Activated naive CD8-positive, alpha-beta T cell (primary cell): ENCODE measurements around the gene STK32C.
"Not testable (repeated sequence)": the region's sequence is repeated elsewhere in the genome, so short reads cannot be mapped to it uniquely, and the experiment has no call there.

ENCODE experiments used
- H3K27ac Mint-ChIP-seq: one replicate; pipeline ENCODE4 v1.8.0; 2021; ENCODE audit warnings: mixed read lengths
- H3K27me3 Mint-ChIP-seq: one replicate; pipeline ENCODE4 v1.8.0; 2021; ENCODE audit warnings: mixed read lengths
- H3K36me3 Mint-ChIP-seq: one replicate; pipeline ENCODE4 v1.8.0; 2021; ENCODE audit warnings: mixed read lengths
- H3K4me1 Mint-ChIP-seq: one replicate; pipeline ENCODE4 v1.8.0; 2021; ENCODE audit warnings: low read depth, mixed read lengths
- H3K4me3 Mint-ChIP-seq: one replicate; pipeline ENCODE4 v1.8.0; 2021; ENCODE audit warnings: mild to moderate bottlenecking, mixed read lengths
- H3K9me3 Mint-ChIP-seq: one replicate; pipeline ENCODE4 v1.8.0; 2021; ENCODE audit warnings: low read depth, mixed read lengths

The STK32C gene

DNA sequence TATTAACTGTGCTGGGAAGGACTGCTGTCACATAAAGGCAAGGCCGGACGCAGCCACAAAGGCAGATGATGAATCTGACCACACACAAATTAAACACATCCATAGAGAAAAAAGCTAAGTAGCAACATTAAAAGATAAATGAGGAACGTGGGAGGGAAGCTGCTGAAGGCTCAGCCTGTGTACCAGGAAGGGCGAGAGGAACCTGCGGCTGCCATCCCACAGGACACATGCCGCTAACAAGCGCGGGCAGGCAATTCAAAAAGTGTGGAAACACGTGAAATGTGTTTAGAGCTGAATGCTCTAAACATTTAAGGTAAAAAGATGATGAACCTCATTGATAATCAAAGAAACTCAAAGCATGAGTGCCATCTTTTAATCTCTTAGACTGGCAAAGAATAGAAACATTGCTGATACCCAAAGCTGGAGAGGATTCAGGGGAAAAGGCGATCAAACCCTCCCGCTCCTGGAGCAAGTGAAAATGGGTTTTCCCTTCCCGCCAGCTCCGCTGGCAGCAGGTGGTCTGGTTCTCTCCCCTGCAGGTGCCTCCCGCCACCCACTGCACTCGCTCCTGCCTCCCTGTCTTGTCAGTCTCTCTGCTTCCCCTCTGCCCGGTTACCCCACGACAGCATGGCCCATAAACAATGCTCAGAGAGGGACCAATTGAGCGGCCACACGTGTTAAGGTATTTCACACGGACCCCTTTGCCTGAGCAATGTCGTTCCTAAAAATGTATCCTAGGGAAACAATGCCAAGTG, 4.2 kb downstream of the STK32C start:
- H3K4me3 Mint-ChIP-seq = no peak overlapping the region
- peaks cover 7% of the 10 kb centered on the region for H3K4me1 Mint-ChIP-seq
- H3K27me3 Mint-ChIP-seq = no peaks in the 10 kb centered on the region
- H3K9me3 Mint-ChIP-seq = no peaks in the 10 kb centered on the region
- no peaks in the 10 kb centered on the region for H3K36me3 Mint-ChIP-seq
- no peak overlapping the region for H3K27ac Mint-ChIP-seq

DNA sequence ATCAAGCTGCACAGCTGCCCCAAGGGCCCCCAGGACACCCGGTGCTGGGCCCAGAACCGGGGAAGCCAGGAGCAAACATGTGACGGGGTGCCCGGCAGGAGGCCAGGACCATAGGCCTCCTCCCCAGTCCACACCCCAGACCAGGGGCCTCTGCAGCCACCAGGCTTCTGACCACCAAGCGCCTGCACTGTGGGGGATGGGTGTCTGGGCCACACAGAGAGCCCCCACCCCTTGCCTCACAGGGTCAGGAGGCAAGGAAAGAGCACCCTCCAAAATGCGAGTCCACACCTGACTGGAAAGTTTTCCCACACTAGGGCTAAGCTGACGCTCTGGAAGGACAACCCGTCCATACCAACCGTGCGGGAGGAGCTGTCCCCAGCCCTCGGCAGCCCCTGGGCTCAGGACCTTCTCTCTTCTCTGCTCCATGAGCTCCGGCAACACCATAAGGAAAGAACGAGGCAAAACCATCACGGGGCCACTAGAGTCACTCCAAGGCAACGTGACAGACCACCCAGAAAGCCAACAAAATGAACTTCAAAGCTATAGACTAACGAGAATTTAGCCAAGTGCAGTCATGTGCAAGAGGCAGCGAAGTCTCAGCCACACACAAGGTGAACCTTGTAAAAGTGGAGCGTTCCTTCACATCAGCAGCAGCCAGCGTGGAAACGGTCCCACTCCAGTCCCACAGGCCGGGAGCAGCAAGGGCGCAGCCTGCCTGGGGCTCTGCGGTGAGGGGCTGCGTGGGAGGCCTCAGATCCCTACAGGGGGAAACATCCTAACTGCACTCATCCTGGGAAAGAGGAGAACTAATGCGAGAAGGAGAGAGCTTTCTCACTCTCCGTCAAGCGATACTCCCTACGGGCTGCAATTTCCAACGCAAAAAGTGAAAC, 5.1 kb downstream of the STK32C start:
- no peaks in the 10 kb centered on the region for H3K27me3 Mint-ChIP-seq
- no peak overlapping the region for H3K4me3 Mint-ChIP-seq
- no peaks in the 10 kb centered on the region for H3K36me3 Mint-ChIP-seq
- H3K27ac Mint-ChIP-seq = no peak overlapping the region
- H3K9me3 Mint-ChIP-seq = no peaks in the 10 kb centered on the region
- H3K4me1 Mint-ChIP-seq = peaks cover 7% of the 10 kb centered on the region

DNA sequence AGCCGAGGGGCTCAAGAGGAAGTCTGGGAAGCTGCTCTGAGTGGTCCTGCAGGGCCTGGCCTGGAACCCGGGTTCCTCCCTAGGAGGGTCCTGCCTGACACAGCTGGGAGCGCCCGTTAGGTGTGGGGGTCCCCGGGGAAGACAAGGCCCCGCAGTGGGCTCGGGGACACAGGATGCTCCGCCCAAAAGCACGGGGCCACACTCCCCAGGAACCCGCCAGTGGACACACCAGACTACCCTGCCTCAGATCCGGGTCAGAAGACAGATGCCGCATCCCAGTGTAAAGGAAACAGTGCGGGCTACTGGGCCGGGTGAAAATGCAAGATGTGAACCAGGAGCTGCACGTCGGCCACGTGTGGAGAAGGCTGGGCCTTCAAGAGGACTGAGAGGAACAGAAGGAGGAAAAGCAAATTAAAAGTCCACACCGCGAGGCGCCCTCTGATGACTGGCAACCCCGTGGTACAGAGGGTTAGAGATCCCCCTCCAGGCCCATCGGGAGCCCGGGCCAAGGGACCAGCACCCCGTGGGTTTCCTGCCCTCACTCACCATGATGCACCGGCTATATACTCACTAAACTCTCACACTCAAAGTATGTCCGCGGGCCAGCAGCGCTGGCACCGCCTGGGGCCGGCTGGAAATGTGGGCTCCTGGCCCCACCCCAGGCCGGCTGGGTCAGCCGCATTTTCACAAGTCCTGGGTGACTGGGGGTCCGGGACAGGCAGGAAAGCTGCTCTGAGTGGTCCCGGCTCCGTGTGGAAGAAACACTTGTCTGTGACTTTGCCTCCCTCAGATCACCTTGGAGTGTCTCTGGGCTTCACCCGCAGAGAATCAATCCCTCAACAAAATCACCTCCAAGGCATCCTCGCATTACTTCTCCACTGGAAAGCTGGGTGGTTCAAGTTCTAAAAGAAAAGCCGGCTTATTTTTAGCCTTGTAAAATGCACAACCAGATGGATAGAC, 6.1 kb downstream of the STK32C start:
- Mint-ChIP-seq H3K27ac (no peak overlapping the region), H3K4me3 (no peak overlapping the region), H3K9me3 (no peaks in the 10 kb centered on the region), H3K4me1 (peaks cover 7% of the 10 kb centered on the region), H3K36me3 (no peaks in the 10 kb centered on the region), H3K27me3 (no peaks in the 10 kb centered on the region)

DNA sequence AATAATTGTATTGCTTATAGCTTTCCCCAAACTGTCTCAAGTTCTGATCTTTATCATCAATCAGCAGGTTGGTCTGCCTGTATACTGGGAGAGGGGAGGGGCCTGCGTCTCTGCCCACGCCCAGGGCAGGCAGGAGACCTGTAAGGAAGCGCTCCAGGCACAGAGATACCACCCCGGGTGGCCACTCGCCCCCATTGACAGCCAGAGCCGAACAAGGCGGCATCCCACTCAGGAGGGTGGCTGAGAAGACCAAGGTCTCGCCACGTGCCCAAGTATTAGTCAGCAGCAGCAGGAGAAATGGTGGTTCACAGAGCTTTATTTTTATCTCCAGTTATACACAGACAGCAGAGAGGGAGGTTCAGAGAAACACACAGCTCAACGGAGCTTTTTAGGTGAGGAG, 7.2 kb downstream of the STK32C start:
- Mint-ChIP-seq H3K4me3 (no peak overlapping the region), H3K27ac (no peak overlapping the region), H3K4me1 (peaks cover 4% of the 10 kb centered on the region), H3K27me3 (no peaks in the 10 kb centered on the region), H3K36me3 (no peaks in the 10 kb centered on the region), H3K9me3 (no peaks in the 10 kb centered on the region)

DNA sequence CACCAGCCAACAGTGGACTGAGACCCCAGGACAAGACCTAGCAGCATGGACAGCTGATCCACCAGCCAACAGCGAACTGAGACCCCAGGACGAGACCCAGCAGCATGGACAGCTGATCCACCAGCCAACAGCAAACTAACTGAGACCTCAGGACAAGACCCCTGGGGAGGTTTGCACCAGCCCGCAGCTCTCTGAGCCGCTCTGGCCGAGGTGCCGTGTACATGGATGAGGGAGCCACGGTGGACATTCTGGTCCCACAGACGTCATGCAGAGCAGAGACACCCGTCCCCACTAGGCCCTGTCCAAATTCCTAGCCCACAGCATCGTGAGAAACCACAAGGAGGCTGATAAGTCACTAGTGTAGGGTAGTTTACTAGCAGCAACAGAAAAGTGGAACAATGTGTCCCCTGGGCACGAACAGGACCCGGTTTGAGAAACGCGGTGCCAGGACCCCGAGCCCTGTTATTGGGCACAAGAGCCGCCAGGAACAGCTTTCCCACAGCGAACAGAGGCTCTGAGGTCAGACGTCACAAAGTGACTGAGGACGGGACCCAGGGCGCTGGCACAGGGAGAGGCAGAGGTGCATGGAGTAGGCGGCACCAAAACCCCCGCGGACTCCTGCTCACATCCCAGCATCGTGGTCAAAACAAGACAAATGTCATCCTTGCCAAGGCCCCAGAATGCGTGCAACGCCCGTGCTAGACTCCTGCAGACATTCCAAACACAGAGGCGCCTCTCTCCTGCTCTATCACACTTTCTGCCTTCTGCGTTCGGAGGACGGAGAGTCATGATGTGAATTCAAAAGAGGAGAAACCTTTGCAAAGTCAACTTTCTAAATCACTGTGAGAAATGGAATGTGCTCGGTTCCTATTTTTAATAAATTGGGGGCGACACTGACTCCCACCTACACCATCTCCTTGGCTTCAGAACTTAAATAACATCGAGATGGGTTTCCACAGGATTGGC, 8.1 kb downstream of the STK32C start:
- Mint-ChIP-seq H3K27ac (no peak overlapping the region), H3K27me3 (no peaks in the 10 kb centered on the region), H3K4me3 (no peak overlapping the region), H3K4me1 (peaks cover 3% of the 10 kb centered on the region), H3K9me3 (no peaks in the 10 kb centered on the region), H3K36me3 (peaks cover 2% of the 10 kb centered on the region)

DNA sequence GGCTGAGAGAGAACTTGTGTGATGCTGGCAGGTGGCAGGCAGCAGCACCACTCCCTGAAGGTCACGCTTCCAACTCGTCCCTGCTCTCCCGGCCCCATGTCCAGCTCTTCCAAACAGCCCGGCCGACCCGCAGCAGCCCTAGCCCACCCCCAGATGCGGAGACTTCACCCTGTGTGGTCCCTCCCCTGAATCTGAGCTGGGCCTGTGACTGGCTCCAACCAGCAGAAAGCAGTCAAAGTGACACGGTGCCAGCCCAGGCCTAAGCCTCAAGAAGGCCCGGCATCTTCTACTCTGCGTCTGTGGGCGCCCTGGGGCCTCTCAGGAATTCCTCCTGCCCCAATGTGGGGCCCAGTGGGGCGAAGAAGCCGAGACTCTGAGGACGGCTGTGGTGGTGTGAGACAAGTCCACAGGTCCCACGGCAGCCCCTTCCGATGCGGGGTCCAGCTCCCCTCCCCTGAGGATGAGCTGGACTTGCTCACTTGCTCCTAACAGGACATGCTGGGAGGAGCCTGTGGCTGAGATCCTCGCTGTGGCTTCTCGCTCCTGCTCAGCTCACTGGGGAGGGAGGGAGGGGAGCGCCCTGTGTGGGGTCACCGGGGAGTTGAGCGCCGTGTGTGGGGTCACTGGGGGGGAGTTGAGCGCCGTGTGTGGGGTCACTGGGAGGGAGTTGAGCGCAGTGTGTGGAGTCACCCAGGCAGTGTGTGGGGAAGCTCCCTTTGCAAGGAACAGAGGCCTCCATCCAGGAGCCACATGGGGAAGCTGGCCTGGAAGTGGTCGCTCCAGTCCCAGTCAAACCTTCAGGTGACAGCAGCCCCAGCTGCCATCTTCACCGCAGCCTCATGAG, 9.5 kb downstream of the STK32C start:
- Mint-ChIP-seq H3K9me3 (no peaks in the 10 kb centered on the region), H3K4me1 (peaks cover 3% of the 10 kb centered on the region), H3K4me3 (no peak overlapping the region), H3K27ac (no peak overlapping the region), H3K36me3 (peaks cover 2% of the 10 kb centered on the region), H3K27me3 (no peaks in the 10 kb centered on the region)

DNA sequence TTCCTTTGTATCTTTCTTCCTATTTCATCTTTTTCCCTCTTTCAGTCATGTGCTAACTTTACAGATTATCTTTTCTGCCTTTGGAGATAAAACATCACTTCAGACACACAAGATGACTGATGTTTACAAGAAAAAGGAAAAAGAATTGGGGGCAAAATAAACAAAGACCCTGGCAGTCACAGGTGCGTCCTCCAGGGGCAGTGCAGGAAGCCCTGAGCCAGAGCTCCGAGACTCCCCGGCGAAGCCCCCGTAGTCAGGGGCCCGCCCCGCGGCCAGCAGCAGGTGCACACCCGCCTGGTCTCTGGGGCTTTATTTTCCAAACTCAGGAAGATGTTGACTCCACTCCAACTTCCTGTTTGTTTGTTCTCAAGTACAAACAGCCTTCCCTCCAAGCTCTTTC, 10.2 kb downstream of the STK32C start:
- peaks cover 3% of the 10 kb centered on the region for H3K4me1 Mint-ChIP-seq
- no peak overlapping the region for H3K27ac Mint-ChIP-seq
- H3K27me3 Mint-ChIP-seq = no peaks in the 10 kb centered on the region
- no peaks in the 10 kb centered on the region for H3K9me3 Mint-ChIP-seq
- no peak overlapping the region for H3K4me3 Mint-ChIP-seq
- H3K36me3 Mint-ChIP-seq = peaks cover 2% of the 10 kb centered on the region

DNA sequence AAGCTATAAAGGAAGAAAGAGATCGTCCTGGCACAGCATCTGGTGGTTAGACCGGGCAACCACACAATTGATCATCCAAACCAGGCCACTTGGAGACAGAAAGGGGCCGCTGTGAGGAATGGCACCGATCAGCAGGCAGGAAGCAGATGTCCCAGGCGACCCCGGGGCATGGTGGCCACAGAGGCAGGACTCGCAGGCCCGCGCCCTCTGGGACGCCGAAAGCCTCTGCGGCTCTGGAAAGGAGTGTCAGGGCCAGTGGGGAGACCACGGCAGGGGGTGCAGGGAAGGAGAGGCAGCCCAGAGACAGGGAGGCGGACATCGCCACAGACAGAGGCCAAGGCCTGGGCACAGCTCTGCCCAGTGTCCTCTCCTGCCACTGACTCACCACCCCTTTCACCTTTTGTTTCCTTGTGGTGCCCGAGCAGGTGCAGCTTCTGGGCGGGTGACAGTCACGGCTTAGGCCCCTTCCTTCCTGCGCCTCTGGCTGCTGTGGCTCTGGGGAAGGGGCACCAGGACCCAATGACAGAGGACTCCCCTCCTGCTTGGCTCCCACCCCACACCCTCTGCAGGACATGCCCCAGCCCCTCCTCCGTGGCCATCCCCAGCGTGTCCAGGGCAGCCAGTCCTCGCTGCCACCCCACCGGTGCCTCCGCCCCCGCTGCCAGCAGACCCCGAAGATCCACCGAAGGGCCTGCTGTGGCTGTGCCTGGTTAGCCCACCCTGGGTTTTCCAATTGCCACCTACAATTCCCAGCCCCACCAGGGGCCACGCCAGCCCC, 10.9 kb downstream of the STK32C start:
- Mint-ChIP-seq H3K27me3 (no peaks in the 10 kb centered on the region), H3K36me3 (peaks cover 2% of the 10 kb centered on the region), H3K27ac (no peak overlapping the region), H3K4me3 (no peak overlapping the region), H3K9me3 (no peaks in the 10 kb centered on the region), H3K4me1 (peaks cover 3% of the 10 kb centered on the region)

DNA sequence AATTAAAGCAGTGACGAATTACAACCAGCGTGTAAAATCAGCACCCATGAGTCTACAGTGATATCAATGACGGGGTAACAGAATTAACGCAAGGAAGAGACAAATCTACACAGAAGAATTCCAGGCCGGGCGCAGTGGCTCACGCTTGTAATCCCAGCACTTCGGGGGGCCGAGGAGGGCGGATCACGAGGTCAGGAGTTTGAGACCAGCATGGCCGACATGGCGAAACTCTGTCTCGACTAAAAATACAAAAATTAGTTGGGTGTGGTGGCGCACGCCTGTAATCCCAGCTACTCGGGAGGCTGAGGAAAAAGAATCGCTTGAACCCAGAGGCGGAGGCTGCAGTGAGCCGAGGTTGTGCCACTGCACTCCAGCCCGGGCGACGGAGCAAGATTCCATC, 12.3 kb downstream of the STK32C start:
- not testable (repeated sequence) for H3K36me3 Mint-ChIP-seq, H3K4me1 Mint-ChIP-seq, H3K27me3 Mint-ChIP-seq, H3K27ac Mint-ChIP-seq, H3K4me3 Mint-ChIP-seq, H3K9me3 Mint-ChIP-seq

DNA sequence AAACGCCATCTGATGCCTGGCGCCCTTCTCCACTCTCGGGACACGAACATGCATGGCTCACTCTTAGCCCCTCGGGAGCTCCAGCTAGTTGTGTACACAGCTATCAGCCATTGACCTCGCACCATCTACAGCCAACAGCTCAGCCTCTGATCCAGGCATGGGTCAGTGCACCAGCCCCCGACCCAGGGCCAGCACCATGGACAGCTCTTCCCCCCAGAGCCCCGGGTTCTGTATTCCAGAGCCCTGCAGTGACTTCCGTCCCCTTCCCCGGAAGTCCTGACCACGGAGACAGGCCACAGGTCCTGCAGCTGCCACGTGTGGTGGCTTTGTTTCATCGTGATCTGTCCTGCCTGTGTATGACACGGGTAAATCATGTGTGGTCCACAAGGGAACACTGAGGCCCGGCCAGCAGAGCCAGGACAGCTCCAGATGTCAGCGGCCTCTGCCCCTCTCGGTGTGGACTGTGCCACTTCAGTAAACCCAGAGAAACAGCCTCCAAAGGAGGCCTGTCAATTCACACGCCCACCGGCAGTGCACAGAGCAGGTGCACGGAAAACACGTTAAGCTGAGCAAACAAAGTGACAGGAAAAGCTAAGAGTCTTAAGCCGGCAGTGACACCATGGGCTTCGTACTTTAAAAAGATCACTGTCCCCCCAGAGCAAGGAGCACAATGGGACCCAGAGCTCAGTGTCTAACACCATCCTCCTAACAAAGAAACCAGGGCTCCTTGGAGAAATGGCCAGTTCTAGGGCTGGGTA, 13.0 kb downstream of the STK32C start:
- Mint-ChIP-seq H3K4me3 (no peak overlapping the region), H3K4me1 (peaks cover 3% of the 10 kb centered on the region), H3K9me3 (no peaks in the 10 kb centered on the region), H3K27me3 (no peaks in the 10 kb centered on the region), H3K27ac (no peak overlapping the region), H3K36me3 (peaks cover 2% of the 10 kb centered on the region)

DNA sequence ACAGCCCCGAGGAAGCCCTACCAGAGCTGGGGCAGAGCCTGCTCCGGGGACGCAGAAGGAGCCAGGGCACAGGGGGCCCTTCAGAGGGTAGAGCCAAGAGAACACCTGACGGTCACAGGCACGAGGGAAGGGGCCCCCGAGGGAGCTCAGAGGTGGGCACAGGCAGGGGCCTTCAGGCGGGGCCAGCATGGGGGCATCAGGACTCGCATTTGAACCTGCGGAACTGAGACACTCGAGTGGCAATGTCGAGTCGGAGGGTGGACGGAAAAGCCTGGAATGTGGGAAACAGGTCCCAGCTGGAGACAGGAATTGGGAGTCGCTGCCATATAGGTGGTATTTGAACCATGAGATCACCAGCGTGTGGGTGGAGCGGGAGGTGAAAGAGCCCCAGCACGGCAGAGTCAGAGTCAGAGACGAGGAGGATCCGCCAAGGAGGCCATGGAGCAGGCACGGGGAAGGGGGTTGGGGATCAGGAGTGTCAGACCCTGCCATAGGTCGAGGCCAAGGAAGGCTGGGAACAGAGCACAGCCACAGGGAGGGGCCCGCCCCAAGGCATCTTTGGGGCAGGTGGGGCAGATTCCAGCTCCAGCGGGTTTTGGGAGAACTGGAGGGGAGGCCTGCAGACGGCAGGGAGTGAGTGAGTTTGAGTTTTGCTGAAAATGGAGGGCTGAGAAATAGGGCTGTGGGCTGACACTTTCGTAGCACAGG, 13.8 kb downstream of the STK32C start:
- Mint-ChIP-seq H3K9me3 (no peaks in the 10 kb centered on the region), H3K4me1 (peaks cover 3% of the 10 kb centered on the region), H3K27ac (no peak overlapping the region), H3K27me3 (no peaks in the 10 kb centered on the region), H3K4me3 (no peak overlapping the region), H3K36me3 (peaks cover 2% of the 10 kb centered on the region)
